ENCODE data around the gene TNP1.

DNA sequence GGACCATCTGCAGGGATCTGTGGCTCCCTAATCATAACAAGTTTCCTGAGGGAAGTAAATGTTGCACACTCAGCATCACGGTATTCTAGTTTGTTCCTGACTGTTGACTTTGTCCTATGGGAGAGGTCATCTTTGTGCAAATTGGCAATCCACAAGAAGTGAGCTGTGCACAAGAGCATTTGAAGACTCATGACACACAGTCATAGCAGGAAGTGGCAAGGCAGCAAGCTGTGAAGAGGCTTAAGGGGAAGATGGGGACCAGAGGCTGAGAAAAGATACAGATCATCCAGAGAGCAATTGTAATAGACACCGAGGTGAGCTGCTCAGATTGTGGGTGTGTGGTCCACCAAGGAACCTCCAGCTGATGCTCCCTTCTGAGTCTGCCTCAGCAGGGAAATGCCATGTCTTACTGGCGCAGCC is 2.7 kb downstream of the TNP1 start:
- TF ChIP-seq, protein P1, sequence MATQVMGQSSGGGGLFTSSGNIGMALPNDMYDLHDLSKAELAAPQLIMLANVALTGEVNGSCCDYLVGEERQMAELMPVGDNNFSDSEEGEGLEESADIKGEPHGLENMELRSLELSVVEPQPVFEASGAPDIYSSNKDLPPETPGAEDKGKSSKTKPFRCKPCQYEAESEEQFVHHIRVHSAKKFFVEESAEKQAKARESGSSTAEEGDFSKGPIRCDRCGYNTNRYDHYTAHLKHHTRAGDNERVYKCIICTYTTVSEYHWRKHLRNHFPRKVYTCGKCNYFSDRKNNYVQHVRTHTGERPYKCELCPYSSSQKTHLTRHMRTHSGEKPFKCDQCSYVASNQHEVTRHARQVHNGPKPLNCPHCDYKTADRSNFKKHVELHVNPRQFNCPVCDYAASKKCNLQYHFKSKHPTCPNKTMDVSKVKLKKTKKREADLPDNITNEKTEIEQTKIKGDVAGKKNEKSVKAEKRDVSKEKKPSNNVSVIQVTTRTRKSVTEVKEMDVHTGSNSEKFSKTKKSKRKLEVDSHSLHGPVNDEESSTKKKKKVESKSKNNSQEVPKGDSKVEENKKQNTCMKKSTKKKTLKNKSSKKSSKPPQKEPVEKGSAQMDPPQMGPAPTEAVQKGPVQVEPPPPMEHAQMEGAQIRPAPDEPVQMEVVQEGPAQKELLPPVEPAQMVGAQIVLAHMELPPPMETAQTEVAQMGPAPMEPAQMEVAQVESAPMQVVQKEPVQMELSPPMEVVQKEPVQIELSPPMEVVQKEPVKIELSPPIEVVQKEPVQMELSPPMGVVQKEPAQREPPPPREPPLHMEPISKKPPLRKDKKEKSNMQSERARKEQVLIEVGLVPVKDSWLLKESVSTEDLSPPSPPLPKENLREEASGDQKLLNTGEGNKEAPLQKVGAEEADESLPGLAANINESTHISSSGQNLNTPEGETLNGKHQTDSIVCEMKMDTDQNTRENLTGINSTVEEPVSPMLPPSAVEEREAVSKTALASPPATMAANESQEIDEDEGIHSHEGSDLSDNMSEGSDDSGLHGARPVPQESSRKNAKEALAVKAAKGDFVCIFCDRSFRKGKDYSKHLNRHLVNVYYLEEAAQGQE (IDR thresholded peaks at IDR 0.05; ENCODE audit: unreplicated experiment): no peak
- no peak for TF ChIP-seq CREB1 (CRISPR knock-in tag; IDR thresholded peaks at IDR 0.05; ENCODE audit: low read depth)
- no peak for TF ChIP-seq EZH2 (IDR thresholded peaks at IDR 0.05; ENCODE audit: low read depth, unreplicated experiment)
- TF ChIP-seq, protein P2, sequence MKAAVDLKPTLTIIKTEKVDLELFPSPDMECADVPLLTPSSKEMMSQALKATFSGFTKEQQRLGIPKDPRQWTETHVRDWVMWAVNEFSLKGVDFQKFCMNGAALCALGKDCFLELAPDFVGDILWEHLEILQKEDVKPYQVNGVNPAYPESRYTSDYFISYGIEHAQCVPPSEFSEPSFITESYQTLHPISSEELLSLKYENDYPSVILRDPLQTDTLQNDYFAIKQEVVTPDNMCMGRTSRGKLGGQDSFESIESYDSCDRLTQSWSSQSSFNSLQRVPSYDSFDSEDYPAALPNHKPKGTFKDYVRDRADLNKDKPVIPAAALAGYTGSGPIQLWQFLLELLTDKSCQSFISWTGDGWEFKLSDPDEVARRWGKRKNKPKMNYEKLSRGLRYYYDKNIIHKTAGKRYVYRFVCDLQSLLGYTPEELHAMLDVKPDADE (IDR thresholded peaks at IDR 0.05): no peak
- TF ChIP-seq, protein P3, sequence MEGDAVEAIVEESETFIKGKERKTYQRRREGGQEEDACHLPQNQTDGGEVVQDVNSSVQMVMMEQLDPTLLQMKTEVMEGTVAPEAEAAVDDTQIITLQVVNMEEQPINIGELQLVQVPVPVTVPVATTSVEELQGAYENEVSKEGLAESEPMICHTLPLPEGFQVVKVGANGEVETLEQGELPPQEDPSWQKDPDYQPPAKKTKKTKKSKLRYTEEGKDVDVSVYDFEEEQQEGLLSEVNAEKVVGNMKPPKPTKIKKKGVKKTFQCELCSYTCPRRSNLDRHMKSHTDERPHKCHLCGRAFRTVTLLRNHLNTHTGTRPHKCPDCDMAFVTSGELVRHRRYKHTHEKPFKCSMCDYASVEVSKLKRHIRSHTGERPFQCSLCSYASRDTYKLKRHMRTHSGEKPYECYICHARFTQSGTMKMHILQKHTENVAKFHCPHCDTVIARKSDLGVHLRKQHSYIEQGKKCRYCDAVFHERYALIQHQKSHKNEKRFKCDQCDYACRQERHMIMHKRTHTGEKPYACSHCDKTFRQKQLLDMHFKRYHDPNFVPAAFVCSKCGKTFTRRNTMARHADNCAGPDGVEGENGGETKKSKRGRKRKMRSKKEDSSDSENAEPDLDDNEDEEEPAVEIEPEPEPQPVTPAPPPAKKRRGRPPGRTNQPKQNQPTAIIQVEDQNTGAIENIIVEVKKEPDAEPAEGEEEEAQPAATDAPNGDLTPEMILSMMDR (conservative IDR thresholded peaks at IDR 0.05; ENCODE audit: low read depth in 2 of 2): no peak
- TF ChIP-seq NANOG (IDR thresholded peaks at IDR 0.05; ENCODE audit: borderline replicate concordance): no peak
- TF ChIP-seq ZNF331 (CRISPR knock-in tag; IDR thresholded peaks at IDR 0.05; ENCODE audit: low read depth): no peak
- TF ChIP-seq, protein P4, sequence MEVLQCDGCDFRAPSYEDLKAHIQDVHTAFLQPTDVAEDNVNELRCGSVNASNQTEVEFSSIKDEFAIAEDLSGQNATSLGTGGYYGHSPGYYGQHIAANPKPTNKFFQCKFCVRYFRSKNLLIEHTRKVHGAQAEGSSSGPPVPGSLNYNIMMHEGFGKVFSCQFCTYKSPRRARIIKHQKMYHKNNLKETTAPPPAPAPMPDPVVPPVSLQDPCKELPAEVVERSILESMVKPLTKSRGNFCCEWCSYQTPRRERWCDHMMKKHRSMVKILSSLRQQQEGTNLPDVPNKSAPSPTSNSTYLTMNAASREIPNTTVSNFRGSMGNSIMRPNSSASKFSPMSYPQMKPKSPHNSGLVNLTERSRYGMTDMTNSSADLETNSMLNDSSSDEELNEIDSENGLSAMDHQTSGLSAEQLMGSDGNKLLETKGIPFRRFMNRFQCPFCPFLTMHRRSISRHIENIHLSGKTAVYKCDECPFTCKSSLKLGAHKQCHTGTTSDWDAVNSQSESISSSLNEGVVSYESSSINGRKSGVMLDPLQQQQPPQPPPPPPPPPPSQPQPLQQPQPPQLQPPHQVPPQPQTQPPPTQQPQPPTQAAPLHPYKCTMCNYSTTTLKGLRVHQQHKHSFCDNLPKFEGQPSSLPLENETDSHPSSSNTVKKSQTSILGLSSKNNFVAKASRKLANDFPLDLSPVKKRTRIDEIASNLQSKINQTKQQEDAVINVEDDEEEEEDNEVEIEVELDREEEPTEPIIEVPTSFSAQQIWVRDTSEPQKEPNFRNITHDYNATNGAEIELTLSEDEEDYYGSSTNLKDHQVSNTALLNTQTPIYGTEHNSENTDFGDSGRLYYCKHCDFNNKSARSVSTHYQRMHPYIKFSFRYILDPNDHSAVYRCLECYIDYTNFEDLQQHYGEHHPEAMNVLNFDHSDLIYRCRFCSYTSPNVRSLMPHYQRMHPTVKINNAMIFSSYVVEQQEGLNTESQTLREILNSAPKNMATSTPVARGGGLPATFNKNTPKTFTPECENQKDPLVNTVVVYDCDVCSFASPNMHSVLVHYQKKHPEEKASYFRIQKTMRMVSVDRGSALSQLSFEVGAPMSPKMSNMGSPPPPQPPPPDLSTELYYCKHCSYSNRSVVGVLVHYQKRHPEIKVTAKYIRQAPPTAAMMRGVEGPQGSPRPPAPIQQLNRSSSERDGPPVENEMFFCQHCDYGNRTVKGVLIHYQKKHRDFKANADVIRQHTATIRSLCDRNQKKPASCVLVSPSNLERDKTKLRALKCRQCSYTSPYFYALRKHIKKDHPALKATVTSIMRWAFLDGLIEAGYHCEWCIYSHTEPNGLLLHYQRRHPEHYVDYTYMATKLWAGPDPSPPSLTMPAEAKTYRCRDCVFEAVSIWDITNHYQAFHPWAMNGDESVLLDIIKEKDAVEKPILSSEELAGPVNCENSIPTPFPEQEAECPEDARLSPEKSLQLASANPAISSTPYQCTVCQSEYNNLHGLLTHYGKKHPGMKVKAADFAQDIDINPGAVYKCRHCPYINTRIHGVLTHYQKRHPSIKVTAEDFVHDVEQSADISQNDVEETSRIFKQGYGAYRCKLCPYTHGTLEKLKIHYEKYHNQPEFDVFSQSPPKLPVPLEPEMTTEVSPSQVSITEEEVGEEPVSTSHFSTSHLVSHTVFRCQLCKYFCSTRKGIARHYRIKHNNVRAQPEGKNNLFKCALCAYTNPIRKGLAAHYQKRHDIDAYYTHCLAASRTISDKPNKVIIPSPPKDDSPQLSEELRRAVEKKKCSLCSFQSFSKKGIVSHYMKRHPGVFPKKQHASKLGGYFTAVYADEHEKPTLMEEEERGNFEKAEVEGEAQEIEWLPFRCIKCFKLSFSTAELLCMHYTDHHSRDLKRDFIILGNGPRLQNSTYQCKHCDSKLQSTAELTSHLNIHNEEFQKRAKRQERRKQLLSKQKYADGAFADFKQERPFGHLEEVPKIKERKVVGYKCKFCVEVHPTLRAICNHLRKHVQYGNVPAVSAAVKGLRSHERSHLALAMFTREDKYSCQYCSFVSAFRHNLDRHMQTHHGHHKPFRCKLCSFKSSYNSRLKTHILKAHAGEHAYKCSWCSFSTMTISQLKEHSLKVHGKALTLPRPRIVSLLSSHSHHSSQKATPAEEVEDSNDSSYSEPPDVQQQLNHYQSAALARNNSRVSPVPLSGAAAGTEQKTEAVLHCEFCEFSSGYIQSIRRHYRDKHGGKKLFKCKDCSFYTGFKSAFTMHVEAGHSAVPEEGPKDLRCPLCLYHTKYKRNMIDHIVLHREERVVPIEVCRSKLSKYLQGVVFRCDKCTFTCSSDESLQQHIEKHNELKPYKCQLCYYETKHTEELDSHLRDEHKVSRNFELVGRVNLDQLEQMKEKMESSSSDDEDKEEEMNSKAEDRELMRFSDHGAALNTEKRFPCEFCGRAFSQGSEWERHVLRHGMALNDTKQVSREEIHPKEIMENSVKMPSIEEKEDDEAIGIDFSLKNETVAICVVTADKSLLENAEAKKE (CRISPR knock-in tag; IDR thresholded peaks at IDR 0.05): no peak
- no peak for TF ChIP-seq EZH2phosphoT487 (IDR thresholded peaks at IDR 0.05; ENCODE audit: unreplicated experiment)
- TF ChIP-seq POLR2AphosphoS5 (IDR thresholded peaks at IDR 0.05; ENCODE audit: low read depth): no peak
